ENCODE results near the gene GRB10. TPM values are rescaled to one million over a fixed set of nuclear protein-coding genes. Genes with fewer than 3 reads are reported as not detected.

GRB10 gene
- polyA plus RNA-seq, 1 donor from 2014 or later = 78.4 TPM

- Histone ChIP-seq H3K79me2 (replicated peaks; ENCODE audit: insufficient read depth, low read length) (peaks cover 2% of the 10 kb centered on the region), H4K20me1 (ENCODE audit: insufficient read depth) (no peaks in the 10 kb centered on the region), H3K4me2 (ENCODE audit: low read length) (no peak overlapping the region)
These were observed 87.7 kb downstream of the GRB10 start for GRCh38 chr7:50695026-50695425.

GRCh38 chr7:50693455-50694130, 89.1 kb downstream of the GRB10 start:
- no peak overlapping the region for H3K9ac ChIP-seq (ENCODE audit: low read length)
- H3K36me3 ChIP-seq (ENCODE audit: insufficient read depth, low read length) = no peaks in the 10 kb centered on the region
- no peaks in the 10 kb centered on the region for H3K9me3 ChIP-seq (ENCODE audit: low read length)
- no peak overlapping the region for H3K4me2 ChIP-seq (ENCODE audit: low read length)
- no peak overlapping the region for H3K27ac ChIP-seq (ENCODE audit: low read length)
- peaks cover 2% of the 10 kb centered on the region for H3K79me2 ChIP-seq (replicated peaks; ENCODE audit: insufficient read depth, low read length)
- H3K4me3 ChIP-seq (ENCODE audit: low read length) = no peak overlapping the region
- H3K27me3 ChIP-seq (ENCODE audit: insufficient read depth, low read depth, low read length) = no peaks in the 10 kb centered on the region
- no peaks in the 10 kb centered on the region for H3K9me2 ChIP-seq (ENCODE audit: insufficient read depth, low read length)
- no peak overlapping the region for H2AFZ ChIP-seq (ENCODE audit: low read depth, low read length)
- H3F3A ChIP-seq (ENCODE audit: insufficient read depth, low read length, poor library complexity, severe bottlenecking) = peaks cover 4% of the 10 kb centered on the region
- H4K20me1 ChIP-seq (ENCODE audit: insufficient read depth) = no peaks in the 10 kb centered on the region
- no peak for TF ChIP-seq REST (IDR thresholded peaks at IDR 0.05; ENCODE audit: borderline replicate concordance)
- no peak for TF ChIP-seq MXI1 (conservative IDR thresholded peaks at IDR 0.05; ENCODE audit: poor library complexity, severe bottlenecking)
- TF ChIP-seq EP300 (conservative IDR thresholded peaks at IDR 0.05; ENCODE audit: poor library complexity, severe bottlenecking) = no peak
- TF ChIP-seq RAD21 (conservative IDR thresholded peaks at IDR 0.05) = no peak
- no peak for TF ChIP-seq SMC3 (conservative IDR thresholded peaks at IDR 0.05; ENCODE audit: poor library complexity)
- TF ChIP-seq EZH2 (IDR thresholded peaks at IDR 0.05; ENCODE audit: borderline replicate concordance, insufficient read depth, low read length, poor library complexity, severe bottlenecking) = no peak
- no peak for TF ChIP-seq POLR2AphosphoS5 (IDR thresholded peaks at IDR 0.05)

More at GRCh38 chr7:50695026-50695425, 87.7 kb downstream of the GRB10 start:
- Histone ChIP-seq H3K27ac (ENCODE audit: low read length) (no peak overlapping the region), H3K36me3 (ENCODE audit: insufficient read depth, low read length) (no peaks in the 10 kb centered on the region), H3F3A (ENCODE audit: insufficient read depth, low read length, poor library complexity, severe bottlenecking) (peaks cover 4% of the 10 kb centered on the region), H2AFZ (ENCODE audit: low read depth, low read length) (no peak overlapping the region), H3K9me2 (ENCODE audit: insufficient read depth, low read length) (no peaks in the 10 kb centered on the region), H3K27me3 (ENCODE audit: insufficient read depth, low read depth, low read length) (no peaks in the 10 kb centered on the region), H3K9ac (ENCODE audit: low read length) (no peak overlapping the region), H3K9me3 (ENCODE audit: low read length) (no peaks in the 10 kb centered on the region), H3K4me3 (ENCODE audit: low read length) (no peak overlapping the region)
- TF ChIP-seq RAD21 (conservative IDR thresholded peaks at IDR 0.05) (no peak), POLR2AphosphoS5 (IDR thresholded peaks at IDR 0.05) (no peak), EZH2 (IDR thresholded peaks at IDR 0.05; ENCODE audit: borderline replicate concordance, insufficient read depth, low read length, poor library complexity, severe bottlenecking) (no peak), REST (IDR thresholded peaks at IDR 0.05; ENCODE audit: borderline replicate concordance) (no peak), MXI1 (conservative IDR thresholded peaks at IDR 0.05; ENCODE audit: poor library complexity, severe bottlenecking) (no peak), SMC3 (conservative IDR thresholded peaks at IDR 0.05; ENCODE audit: poor library complexity) (no peak), EP300 (conservative IDR thresholded peaks at IDR 0.05; ENCODE audit: poor library complexity, severe bottlenecking) (no peak), TAF1 (IDR thresholded peaks at IDR 0.05; ENCODE audit: low read depth) (no peak), CTCF (IDR thresholded peaks at IDR 0.05; ENCODE audit: poor library complexity, severe bottlenecking) (no peak)
